ENCODE data around the gene PAX8.

PAX8 gene

GRCh38 chr2:113200736-113201490, 77.8 kb downstream of the PAX8 start:
- no peak for DNase-seq
- Mint-ChIP-seq H3K27me3 (no peaks in the 10 kb centered on the region), H3K36me3 (peaks cover 68% of the 10 kb centered on the region), H3K9me3 (no peaks in the 10 kb centered on the region), H3K4me3 (no peak overlapping the region), H3K4me1 (peaks cover 44% of the 10 kb centered on the region), H3K27ac (peak overlapping the region; percentile 42)
- CTCF ChIA-PET: interaction anchor here (0.8 to 10.2 kb wide), 5 partner anchors 16 to 121 kb away, joined by 4 to 209 read pairs (median 7); no protein-coding TSS in a partner anchor

- no peak overlapping the region for H3K27ac Mint-ChIP-seq
- no peaks in the 10 kb centered on the region for H3K27me3 Mint-ChIP-seq
- no peaks in the 10 kb centered on the region for H3K9me3 Mint-ChIP-seq
- H3K36me3 Mint-ChIP-seq: peaks cover 75% of the 10 kb centered on the region
- DNase-seq: no peak
- H3K4me1 Mint-ChIP-seq: peaks cover 51% of the 10 kb centered on the region
- H3K4me3 Mint-ChIP-seq: no peak overlapping the region
- CTCF ChIA-PET: interaction anchor here (0.8 to 10.2 kb wide), 7 partner anchors 17 to 121 kb away, joined by 3 to 209 read pairs (median 45); partner anchors contain the start of gene PSD4
Observed at GRCh38 chr2:113200236-113200635, 78.5 kb downstream of the PAX8 start.

- Mint-ChIP-seq H3K27ac (no peak overlapping the region), H3K36me3 (peaks cover 81% of the 10 kb centered on the region), H3K4me1 (peaks cover 58% of the 10 kb centered on the region), H3K9me3 (no peaks in the 10 kb centered on the region), H3K27me3 (no peaks in the 10 kb centered on the region), H3K4me3 (no peak overlapping the region)
- CTCF ChIA-PET: interaction anchor here (0.6 to 10.2 kb wide), 17 partner anchors 17 to 191 kb away, joined by 3 to 209 read pairs (median 4); partner anchors contain the start of gene PSD4
- DNase-seq: peak; percentile 84
Observed at GRCh38 chr2:113198790-113199612, 79.7 kb downstream of the PAX8 start.

DNA sequence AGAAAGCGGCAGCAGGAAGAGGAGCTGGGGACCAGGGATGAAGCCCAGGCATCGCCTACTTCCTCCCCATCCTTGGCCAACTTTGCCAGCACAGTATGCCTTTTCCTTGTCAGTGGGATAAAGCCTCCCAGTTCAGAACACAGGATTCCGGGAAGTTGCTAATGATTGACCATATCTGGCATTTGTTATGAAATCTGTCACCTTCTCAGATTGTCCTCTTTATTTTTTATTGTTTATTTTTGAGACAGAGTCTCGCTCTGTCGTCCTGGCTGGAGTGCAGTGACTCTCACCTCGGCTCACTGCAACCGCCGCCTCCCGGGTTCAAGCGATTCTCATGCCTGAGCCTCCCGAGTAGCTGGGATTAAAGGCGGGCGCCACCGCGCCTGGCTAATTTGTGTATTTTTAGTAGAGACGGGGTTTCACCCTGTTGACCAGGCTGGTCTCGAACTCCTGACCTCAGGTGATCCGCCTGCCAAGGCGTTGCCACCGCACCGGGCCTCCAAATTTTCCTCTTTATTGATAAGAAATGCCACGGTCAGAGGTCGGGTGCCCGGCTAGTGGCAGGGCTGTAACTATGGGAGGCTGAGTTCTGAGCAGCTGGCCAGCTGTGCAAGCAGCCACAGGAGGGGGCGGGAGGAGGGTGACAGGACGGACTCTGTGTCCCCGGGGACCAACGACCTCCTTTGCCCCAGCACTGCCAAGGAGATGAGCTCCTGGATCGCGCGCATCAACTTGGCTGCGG, 80.5 kb downstream of the PAX8 start:
- Mint-ChIP-seq H3K27ac (peak overlapping the region; percentile 28), H3K4me3 (no peak overlapping the region), H3K9me3 (no peaks in the 10 kb centered on the region), H3K27me3 (no peaks in the 10 kb centered on the region), H3K4me1 (peaks cover 62% of the 10 kb centered on the region), H3K36me3 (peaks cover 83% of the 10 kb centered on the region)
- CTCF ChIA-PET: interaction anchor here (0.6 to 10.2 kb wide), 16 partner anchors 16 to 192 kb away, joined by 3 to 209 read pairs (median 4); partner anchors contain the start of gene PSD4
- no peak for DNase-seq

- Mint-ChIP-seq H3K27ac (peak overlapping the region; percentile 80), H3K9me3 (no peaks in the 10 kb centered on the region), H3K4me3 (no peak overlapping the region), H3K27me3 (no peaks in the 10 kb centered on the region), H3K4me1 (peaks cover 63% of the 10 kb centered on the region), H3K36me3 (peaks cover 83% of the 10 kb centered on the region)
- CTCF ChIA-PET: interaction anchor here (1.2 to 10.2 kb wide), 10 partner anchors 16 to 118 kb away, joined by 3 to 209 read pairs (median 9); partner anchors contain the start of gene PSD4
- no peak for DNase-seq
Observed at GRCh38 chr2:113197347-113198047, 81.2 kb downstream of the PAX8 start.

DNA sequence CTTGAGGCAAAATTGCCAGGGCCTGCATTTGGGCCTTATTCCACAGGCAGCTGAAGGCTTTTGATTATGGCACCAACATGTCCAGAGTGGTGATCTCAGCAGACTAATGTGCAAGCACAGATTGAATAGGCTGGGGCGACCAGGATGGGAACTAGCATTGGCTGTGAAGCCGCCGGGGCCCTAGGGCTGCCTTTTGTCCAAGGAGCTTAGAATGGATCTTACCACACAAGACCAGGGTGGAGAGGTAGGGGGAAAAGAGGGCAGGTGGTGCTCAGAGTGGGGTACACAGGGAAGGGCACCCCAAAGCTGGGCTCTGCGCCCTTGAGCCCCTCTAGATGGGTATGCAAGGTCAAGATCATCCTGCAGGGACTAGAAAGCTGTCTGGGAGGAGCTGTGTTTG, 81.9 kb downstream of the PAX8 start:
- Mint-ChIP-seq H3K36me3 (peaks cover 81% of the 10 kb centered on the region), H3K27me3 (no peaks in the 10 kb centered on the region), H3K27ac (peak overlapping the region; percentile 80), H3K4me1 (peaks cover 65% of the 10 kb centered on the region), H3K4me3 (no peak overlapping the region), H3K9me3 (no peaks in the 10 kb centered on the region)
- CTCF ChIA-PET: interaction anchor here (0.7 to 10.2 kb wide), 7 partner anchors 15 to 117 kb away, joined by 3 to 209 read pairs (median 45); partner anchors contain the start of gene PSD4
- no peak for DNase-seq

GRCh38 chr2:113195923-113196501, 82.7 kb downstream of the PAX8 start:
- Mint-ChIP-seq H3K9me3 (no peaks in the 10 kb centered on the region), H3K4me3 (no peak overlapping the region), H3K27me3 (no peaks in the 10 kb centered on the region), H3K36me3 (peaks cover 79% of the 10 kb centered on the region), H3K27ac (peak overlapping the region; percentile 80), H3K4me1 (peaks cover 63% of the 10 kb centered on the region)
- no peak for DNase-seq
- CTCF ChIA-PET: interaction anchor here (0.7 to 10.2 kb wide), 7 partner anchors 14 to 116 kb away, joined by 3 to 209 read pairs (median 45); partner anchors contain the start of gene PSD4

DNA sequence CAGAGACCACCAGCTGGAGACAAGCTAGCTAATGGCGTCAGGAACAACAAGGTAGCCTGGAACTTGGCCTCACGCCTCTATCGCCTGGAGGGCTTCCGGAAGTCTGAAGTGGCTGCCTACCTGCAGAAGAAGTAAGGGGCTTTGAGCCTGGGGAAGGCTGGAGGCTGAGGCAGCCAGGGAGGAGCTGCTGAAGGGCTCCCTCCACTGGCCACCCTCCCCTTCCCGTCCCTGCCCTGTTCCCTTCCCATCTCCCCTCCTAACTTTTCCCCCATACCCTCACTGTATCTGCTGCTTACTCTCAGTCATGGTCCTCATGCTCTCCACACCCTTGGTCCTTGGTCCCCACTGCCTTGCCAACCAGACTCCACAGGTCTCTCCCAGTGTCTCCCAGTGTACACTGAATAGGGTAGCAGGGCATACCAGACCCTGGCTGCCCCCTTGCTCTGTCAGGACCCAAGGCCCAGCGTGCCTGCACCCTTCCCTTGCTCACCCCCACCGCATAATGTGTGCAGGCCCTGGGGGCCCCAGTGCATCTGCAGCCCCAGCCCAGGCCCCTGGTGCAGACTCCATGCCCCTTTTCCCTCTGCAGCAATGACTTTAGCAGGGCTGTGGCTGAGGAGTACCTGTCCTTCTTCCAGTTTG, 86.1 kb downstream of the PAX8 start:
- CTCF ChIA-PET: interaction anchor here (1.4 to 2.5 kb wide), 4 partner anchors 12 to 112 kb away, joined by 4 to 8 read pairs (median 6); partner anchors contain the start of gene PSD4
- peaks cover 71% of the 10 kb centered on the region for H3K4me1 Mint-ChIP-seq
- H3K36me3 Mint-ChIP-seq: peaks cover 81% of the 10 kb centered on the region
- H3K4me3 Mint-ChIP-seq: no peak overlapping the region
- no peak for DNase-seq
- peak overlapping the region; percentile 45 for H3K27ac Mint-ChIP-seq
- no peaks in the 10 kb centered on the region for H3K9me3 Mint-ChIP-seq
- no peaks in the 10 kb centered on the region for H3K27me3 Mint-ChIP-seq

- H3K27me3 Mint-ChIP-seq: no peaks in the 10 kb centered on the region
- no peak for DNase-seq
- CTCF ChIA-PET: interaction anchor here (1.1 to 2.5 kb wide), 5 partner anchors 13 to 114 kb away, joined by 3 to 8 read pairs (median 5); partner anchors contain the start of gene PSD4
- peaks cover 68% of the 10 kb centered on the region for H3K4me1 Mint-ChIP-seq
- H3K27ac Mint-ChIP-seq: peak overlapping the region; percentile 24
- H3K36me3 Mint-ChIP-seq: peaks cover 75% of the 10 kb centered on the region
- H3K9me3 Mint-ChIP-seq: no peaks in the 10 kb centered on the region
- no peak overlapping the region for H3K4me3 Mint-ChIP-seq
Observed at GRCh38 chr2:113190871-113191270, 87.8 kb downstream of the PAX8 start.

GRCh38 chr2:113187771-113188170, 91.0 kb downstream of the PAX8 start:
- CTCF ChIA-PET: interaction anchor here (1.2 kb wide), 1 partner anchor 108 kb away, joined by 3 read pairs; no protein-coding TSS in a partner anchor
- Mint-ChIP-seq H3K27me3 (no peaks in the 10 kb centered on the region), H3K9me3 (no peaks in the 10 kb centered on the region), H3K4me3 (no peak overlapping the region), H3K27ac (no peak overlapping the region), H3K36me3 (peaks cover 64% of the 10 kb centered on the region), H3K4me1 (peaks cover 61% of the 10 kb centered on the region)
- no peak for DNase-seq

- Mint-ChIP-seq H3K4me1 (peaks cover 71% of the 10 kb centered on the region), H3K27me3 (no peaks in the 10 kb centered on the region), H3K4me3 (no peak overlapping the region), H3K36me3 (peaks cover 72% of the 10 kb centered on the region), H3K27ac (peak overlapping the region; percentile 33), H3K9me3 (no peaks in the 10 kb centered on the region)
- DNase-seq: peak; percentile 3
- CTCF ChIA-PET: interaction anchor here (0.9 kb wide), 1 partner anchor 50 kb away, joined by 3 read pairs; no protein-coding TSS in a partner anchor
Observed at GRCh38 chr2:113186433-113186796, 92.3 kb downstream of the PAX8 start.

GRCh38 chr2:113185664-113186432, 92.9 kb downstream of the PAX8 start:
- H3K4me1 Mint-ChIP-seq: peaks cover 75% of the 10 kb centered on the region
- H3K27me3 Mint-ChIP-seq: no peaks in the 10 kb centered on the region
- CTCF ChIA-PET: interaction anchor here (0.9 kb wide), 1 partner anchor 49 kb away, joined by 3 read pairs; no protein-coding TSS in a partner anchor
- H3K4me3 Mint-ChIP-seq: no peak overlapping the region
- peak; percentile 5 for DNase-seq
- peaks cover 73% of the 10 kb centered on the region for H3K36me3 Mint-ChIP-seq
- H3K9me3 Mint-ChIP-seq: no peaks in the 10 kb centered on the region
- no peak overlapping the region for H3K27ac Mint-ChIP-seq

Data from activated naive CD4-positive, alpha-beta T cell treated with anti-CD3 and anti-CD28 coated beads, Interleukin-2, amount 10 ng/mL, durations not matched to agents 7 days and 5 days (primary cell).